Liver (tissue), 9 donors: Measurements from ENCODE around the gene ADGRD1. TPM values are rescaled to one million over a fixed set of nuclear protein-coding genes. Genes with fewer than 3 reads are reported as not detected.

Source experiments
- DNase-seq: peaks from one replicate; pipeline ENCODE4 v3.0.0-alpha.2; 2017; ENCODE audit warnings: low spot score
- H3K27ac ChIP-seq, 2 donors: one replicate each; pipeline ENCODE4 v1.7.0; 2013; ENCODE audit warnings: inconsistent platforms in 2 of 2, low read length in 2 of 2, control low read depth in 1 of 2, low read depth in 1 of 2, mild to moderate bottlenecking in 1 of 2
- H3K27me3 ChIP-seq, 4 donors: one replicate each; pipeline versions ENCODE4 v1.6.1 to v1.7.0; 2013; ENCODE audit warnings: low read length in 3 of 4, inconsistent platforms in 1 of 4, mild to moderate bottlenecking in 1 of 4, moderate library complexity in 1 of 4; ENCODE audit not compliant: control insufficient read depth in 4 of 4, insufficient read depth in 4 of 4
- H3K36me3 ChIP-seq, 4 donors: one replicate each; pipeline versions ENCODE4 v1.6.1 to v1.7.0; 2013; ENCODE audit warnings: low read length in 3 of 4, mild to moderate bottlenecking in 3 of 4, low read depth in 1 of 4, moderate library complexity in 1 of 4; ENCODE audit not compliant: control insufficient read depth in 4 of 4, insufficient read depth in 3 of 4
- H3K4me1 ChIP-seq, 4 donors: one replicate each; pipeline versions ENCODE4 v1.6.1 to v1.7.0; 2013; ENCODE audit warnings: low read length in 3 of 4, mild to moderate bottlenecking in 3 of 4, moderate library complexity in 1 of 4; ENCODE audit not compliant: control insufficient read depth in 4 of 4, insufficient read depth in 4 of 4
- H3K4me3 ChIP-seq, 3 donors: one replicate each; pipeline versions ENCODE4 v1.6.1 to v1.7.0; 2013; ENCODE audit warnings: low read length in 3 of 3, control low read depth in 1 of 3, low read depth in 1 of 3, mild to moderate bottlenecking in 1 of 3
- H3K9ac ChIP-seq, 2 donors: one replicate each; pipeline ENCODE4 v1.7.0; 2013; ENCODE audit warnings: low read length in 2 of 2, mild to moderate bottlenecking in 2 of 2, moderate library complexity in 2 of 2, control low read depth in 1 of 2, low read depth in 1 of 2
- H3K9me3 ChIP-seq, 4 donors: one replicate each; pipeline versions ENCODE4 v1.6.1 to v1.7.0; 2013; ENCODE audit warnings: low read length in 3 of 4; ENCODE audit not compliant: control insufficient read depth in 4 of 4
- ATF3 ChIP-seq: IDR thresholded peaks from 2 replicates; pipeline ENCODE4 v1.6.1; 2016; ENCODE audit warnings: antibody characterized with exemption
- CTCF ChIP-seq: fragments of 150-350 bp; IDR thresholded peaks from 2 replicates; pipeline ENCODE4 v1.5.1; 2017; ENCODE audit warnings: improper control_type of control experiment, low read depth, low read length; ENCODE audit not compliant: missing input control
- EGR1 ChIP-seq, 2 donors: IDR thresholded peaks; 2 replicates each; pipeline ENCODE4 v1.6.1; 2016 to 2018; ENCODE audit warnings: antibody characterized with exemption in 2 of 2, low read depth in 2 of 2
- FOXA1 ChIP-seq: IDR thresholded peaks from 2 replicates; pipeline ENCODE4 v1.6.1; 2016; ENCODE audit warnings: antibody characterized with exemption
- GABPA ChIP-seq, 2 donors: IDR thresholded peaks in 1 of 2; conservative IDR thresholded peaks in 1 of 2; 2 replicates each; pipeline ENCODE4 v1.6.1; 2016; ENCODE audit warnings: antibody characterized with exemption in 2 of 2, mild to moderate bottlenecking in 1 of 2, moderate library complexity in 1 of 2
- HNF4A ChIP-seq, 2 donors: conservative IDR thresholded peaks; 2 replicates each; pipeline ENCODE4 v1.6.1; 2016; ENCODE audit warnings: antibody characterized with exemption in 2 of 2, mild to moderate bottlenecking in 2 of 2
- HNF4G ChIP-seq: IDR thresholded peaks from 2 replicates; pipeline ENCODE4 v1.6.1; 2016; ENCODE audit warnings: antibody characterized with exemption
- JUND ChIP-seq, 2 donors: IDR thresholded peaks; 2 replicates each; pipeline ENCODE4 v1.6.1; 2016; ENCODE audit warnings: antibody characterized with exemption in 2 of 2
- MAX ChIP-seq: IDR thresholded peaks from 2 replicates; pipeline ENCODE4 v1.6.1; 2016; ENCODE audit warnings: antibody characterized with exemption
- NR2F2 ChIP-seq: IDR thresholded peaks from 2 replicates; pipeline ENCODE4 v1.6.1; 2016; ENCODE audit warnings: antibody characterized with exemption
- RXRA ChIP-seq, 2 donors: IDR thresholded peaks; 2 replicates each; pipeline ENCODE4 v1.6.1; 2017 to 2018; ENCODE audit warnings: antibody characterized with exemption in 2 of 2, mild to moderate bottlenecking in 1 of 2
- TAF1 ChIP-seq: conservative IDR thresholded peaks from 2 replicates; pipeline ENCODE4 v1.6.1; 2016; ENCODE audit warnings: antibody characterized with exemption, mild to moderate bottlenecking
- YY1 ChIP-seq: IDR thresholded peaks from 2 replicates; pipeline ENCODE4 v1.6.1; 2016; ENCODE audit warnings: antibody characterized with exemption, mild to moderate bottlenecking
- ZBTB33 ChIP-seq: IDR thresholded peaks from 2 replicates; pipeline ENCODE4 v1.6.1; 2016; ENCODE audit warnings: antibody characterized with exemption
- WGBS: extraction: QIAGEN DNeasy Blood & Tissue Kit; methylation state at CpG from one replicate; pipeline ENCODE4 v1.1.7; 2013; 5-methylcytosine and 5-hydroxymethylcytosine counted together
- polyA plus RNA-seq, 2 donors: library from polyadenylated mRNA; stranded (reverse) in 1 of 2; unstranded in 1 of 2; fragments of 200-250 nt in 1 of 2; fragments of >200 nt in 1 of 2; fragmentation: Nextera tagmentation in 1 of 2; extraction: Ambion mirVana in 1 of 2; gene quantifications; one replicate each; pipeline versions ENCODE4 v1.2.1 to v1.2.3, GENCODE V29; 2013 to 2015
- total RNA-seq, 2 donors: library from RNA; depleted of rRNA; stranded (reverse); fragments of >200 nt; gene quantifications; one replicate each; pipeline ENCODE4 v1.2.3, GENCODE V29; 2014
- donor health status: healthy.
- donor health status: healthy.
- donor health status: healthy.
- donor health status: healthy.
- donor health status: healthy.

ADGRD1 gene
- total and polyA plus RNA-seq, 4 donors = 2.7 to 7.1 (median 4.6) TPM

GRCh38 chr12:131113568-131114270, 160.0 kb downstream of the ADGRD1 start:
- TF ChIP-seq JUND (IDR thresholded peaks at IDR 0.05) (no peak), HNF4G (no peak)
- H3K4me3 ChIP-seq = no peak overlapping the region
- WGBS = 92% methylated on average over 18 of the region's 18 CpGs
- no peaks in the 10 kb centered on the region for H3K4me1 ChIP-seq
- no peaks in the 10 kb centered on the region for H3K9me3 ChIP-seq
- H3K27ac ChIP-seq = no peak overlapping the region
- no peak for DNase-seq
- H3K9ac ChIP-seq = no peak overlapping the region
- H3K27me3 ChIP-seq = no peaks in the 10 kb centered on the region
- H3K36me3 ChIP-seq = no peaks in the 10 kb centered on the region

GRCh38 chr12:131114271-131114670, 160.6 kb downstream of the ADGRD1 start:
- DNase-seq = no peak
- Histone ChIP-seq H3K4me3 (no peak overlapping the region), H3K9ac (no peak overlapping the region), H3K27me3 (no peaks in the 10 kb centered on the region), H3K27ac (no peak overlapping the region), H3K4me1 (no peaks in the 10 kb centered on the region), H3K36me3 (no peaks in the 10 kb centered on the region), H3K9me3 (no peaks in the 10 kb centered on the region)
- TF ChIP-seq HNF4A (conservative IDR thresholded peaks at IDR 0.05) = no peak
- no peak for TF ChIP-seq TAF1
- TF ChIP-seq ATF3 = no peak
- no peak for TF ChIP-seq MAX
- no peak for TF ChIP-seq RXRA (IDR thresholded peaks at IDR 0.05)
- no peak for TF ChIP-seq FOXA1
- TF ChIP-seq YY1 = no peak
- TF ChIP-seq GABPA (IDR thresholded peaks at IDR 0.05 in 1 of 2, conservative IDR thresholded peaks at IDR 0.05 in 1 of 2) = no peak
- no peak for TF ChIP-seq NR2F2
- no peak for TF ChIP-seq CTCF
- no peak for TF ChIP-seq EGR1 (IDR thresholded peaks at IDR 0.05; ENCODE audit: low read depth in 2 of 2)
- no peak for TF ChIP-seq HNF4G
- WGBS = 86% methylated on average over 5 of the region's 5 CpGs

- Histone ChIP-seq H3K4me1 (no peaks in the 10 kb centered on the region), H3K9me3 (no peaks in the 10 kb centered on the region), H3K27ac (no peak overlapping the region), H3K9ac (no peak overlapping the region), H3K27me3 (no peaks in the 10 kb centered on the region), H3K36me3 (no peaks in the 10 kb centered on the region), H3K4me3 (no peak overlapping the region)
- TF ChIP-seq YY1 (no peak), ZBTB33 (no peak), MAX (no peak), NR2F2 (no peak), TAF1 (no peak)
- no peak for DNase-seq
- 84% methylated on average over 18 of the region's 18 CpGs for WGBS
Measured at GRCh38 chr12:131114942-131115584, 161.4 kb downstream of the ADGRD1 start.
